ENCODE measurements around the gene PDS5B.

DNA sequence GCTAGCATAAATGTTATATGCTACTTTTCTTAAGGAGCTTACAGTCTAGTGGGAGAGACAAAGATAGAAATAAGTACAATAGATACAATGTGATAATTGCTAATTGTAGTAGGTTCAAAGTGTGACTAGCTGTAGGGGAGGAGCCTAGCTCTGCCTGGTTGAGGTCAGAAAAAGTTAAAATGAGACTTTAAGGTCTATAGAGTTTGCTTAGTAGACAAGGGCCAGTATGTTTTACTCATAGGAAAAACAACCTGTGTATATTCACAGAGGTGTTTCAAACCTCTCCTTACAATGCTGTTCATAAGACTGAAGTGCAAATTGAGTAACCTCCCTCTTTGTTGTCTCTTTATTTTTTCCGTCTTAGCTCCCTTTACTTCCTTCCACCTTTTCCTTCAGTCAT, 56.1 kb downstream of the PDS5B start:
- TF ChIP-seq CTCF (IDR thresholded peaks at IDR 0.05 in 4 of 5, conservative IDR thresholded peaks at IDR 0.05 in 1 of 5), result no peak
- TF ChIP-seq POLR2A (IDR thresholded peaks at IDR 0.05), result no peak

All from gastrocnemius medialis (tissue), 4 donors.